T-helper 2 cell treated with Interferon-gamma antibody and Interleukin-4, amounts not matched to agents 5 μg/mL and 100 μg/mL, for 36 hours (primary cell): ENCODE measurements around the gene DNAJC30.
"Not testable (repeated sequence)": the region's sequence is repeated elsewhere in the genome, so short reads cannot be mapped to it uniquely, and the experiment has no call there.

ENCODE experiments used
- DNase-seq: peaks from one replicate; pipeline ENCODE4 v3.0.0; 2021; ENCODE audit warnings: low spot score
- H3K27ac Mint-ChIP-seq: one replicate; pipeline ENCODE4 v1.8.0; 2021; ENCODE audit warnings: mild to moderate bottlenecking, mixed read lengths
- H3K27me3 Mint-ChIP-seq: one replicate; pipeline ENCODE4 v1.8.0; 2021; ENCODE audit warnings: low read depth, mixed read lengths
- H3K36me3 Mint-ChIP-seq: one replicate; pipeline ENCODE4 v1.8.0; 2021; ENCODE audit warnings: low read depth, mixed read lengths
- H3K4me1 Mint-ChIP-seq: one replicate; pipeline ENCODE4 v1.8.0; 2021; ENCODE audit warnings: low read depth, mixed read lengths
- H3K4me3 Mint-ChIP-seq: one replicate; pipeline ENCODE4 v1.8.0; 2022; ENCODE audit warnings: mild to moderate bottlenecking, moderate library complexity, mixed read lengths
- H3K9me3 Mint-ChIP-seq: one replicate; pipeline ENCODE4 v1.8.0; 2021; ENCODE audit warnings: mixed read lengths

DNAJC30 gene

DNA sequence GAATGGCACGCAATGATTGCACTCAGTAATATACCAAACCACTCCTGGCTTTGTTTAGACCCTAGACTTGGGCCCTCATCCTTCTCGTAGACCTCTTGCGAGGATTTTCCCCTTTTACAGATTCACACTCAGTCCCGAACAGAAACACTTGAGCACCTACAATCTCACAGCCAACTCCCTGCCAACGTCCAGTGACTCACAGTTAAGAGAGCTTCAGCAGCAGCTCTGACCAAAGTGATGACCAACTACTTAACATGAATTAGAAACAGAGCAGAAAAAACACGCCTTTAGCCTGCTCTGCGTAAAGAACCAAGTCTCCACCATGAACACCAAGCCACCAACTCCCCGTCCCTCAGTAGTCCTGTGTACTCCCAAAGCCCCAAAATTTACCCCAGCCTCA lies 2.2 kb downstream of the DNAJC30 start:
- no peak for DNase-seq
- no peaks in the 10 kb centered on the region for H3K27me3 Mint-ChIP-seq
- H3K36me3 Mint-ChIP-seq = peaks cover 18% of the 10 kb centered on the region
- H3K4me1 Mint-ChIP-seq = peaks cover 14% of the 10 kb centered on the region
- H3K4me3 Mint-ChIP-seq = peak overlapping the region; percentile 7
- H3K27ac Mint-ChIP-seq = no peak overlapping the region
- no peaks in the 10 kb centered on the region for H3K9me3 Mint-ChIP-seq

DNA sequence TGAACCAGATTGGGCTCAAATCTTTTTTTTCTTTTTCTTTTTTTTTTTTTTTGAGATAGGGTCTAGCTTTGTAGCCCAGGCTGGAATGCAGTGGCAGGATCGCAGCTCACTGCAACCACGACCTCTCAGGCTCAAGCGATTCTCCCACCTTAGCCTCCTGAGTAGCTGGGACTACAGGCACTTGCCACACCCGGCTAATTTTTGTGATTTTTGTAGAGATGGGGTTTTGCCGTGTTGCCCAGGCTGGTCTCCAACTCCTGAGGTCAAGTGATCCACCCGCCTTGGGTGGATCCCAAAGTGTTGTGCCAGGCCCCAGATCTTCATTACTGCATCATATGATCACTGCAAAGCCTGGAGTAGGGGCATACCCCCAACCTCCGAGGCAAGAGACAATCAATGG lies 2.8 kb downstream of the DNAJC30 start:
- Mint-ChIP-seq H3K4me1 (peaks cover 14% of the 10 kb centered on the region), H3K36me3 (peaks cover 17% of the 10 kb centered on the region), H3K27ac (no peak overlapping the region), H3K27me3 (no peaks in the 10 kb centered on the region), H3K4me3 (peak overlapping the region; percentile 7), H3K9me3 (no peaks in the 10 kb centered on the region)
- DNase-seq = no peak

DNA sequence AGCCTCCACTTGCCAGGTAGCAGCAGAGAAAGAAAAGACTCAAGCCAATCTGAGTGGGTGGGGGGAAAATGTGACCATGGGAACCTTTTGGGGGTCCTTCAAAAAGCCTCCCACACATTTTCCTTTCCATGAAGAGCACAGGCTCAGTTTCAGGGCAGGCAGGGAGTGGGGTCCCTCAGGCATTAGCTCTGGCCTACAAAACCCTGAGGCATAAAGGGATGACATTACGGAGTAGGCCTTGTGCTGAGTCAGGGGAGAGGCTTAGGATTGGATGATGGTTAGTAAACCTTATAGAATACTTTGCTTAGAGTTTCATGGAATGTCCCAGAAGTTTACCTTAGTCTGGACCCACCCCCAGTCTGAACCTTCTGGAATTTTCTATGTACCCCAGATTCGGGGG lies 3.5 kb downstream of the DNAJC30 start:
- peaks cover 12% of the 10 kb centered on the region for H3K4me1 Mint-ChIP-seq
- peaks cover 17% of the 10 kb centered on the region for H3K36me3 Mint-ChIP-seq
- DNase-seq = no peak
- H3K9me3 Mint-ChIP-seq = no peaks in the 10 kb centered on the region
- no peaks in the 10 kb centered on the region for H3K27me3 Mint-ChIP-seq
- no peak overlapping the region for H3K4me3 Mint-ChIP-seq
- no peak overlapping the region for H3K27ac Mint-ChIP-seq

DNA sequence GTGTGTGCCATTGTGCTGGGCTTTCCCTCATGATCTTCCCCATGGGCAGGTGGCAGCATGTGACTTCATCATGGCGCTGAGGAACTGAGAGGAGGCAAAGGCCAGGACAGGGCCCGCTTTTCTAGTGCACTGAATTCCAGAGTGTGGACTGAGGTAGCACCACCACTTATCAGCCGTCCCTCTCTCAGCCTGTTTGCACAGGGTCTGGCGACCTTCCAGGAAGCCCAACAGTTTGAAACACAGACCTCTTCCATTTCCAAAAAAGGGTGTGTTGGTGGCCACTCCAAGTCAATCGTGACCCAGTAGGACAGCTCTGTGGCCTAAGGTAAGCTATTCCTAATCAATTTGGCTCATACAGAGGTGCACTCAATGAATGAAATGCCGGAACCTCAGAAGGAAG lies 4.4 kb downstream of the DNAJC30 start:
- no peaks in the 10 kb centered on the region for H3K9me3 Mint-ChIP-seq
- no peak overlapping the region for H3K27ac Mint-ChIP-seq
- DNase-seq = no peak
- H3K4me1 Mint-ChIP-seq = peaks cover 10% of the 10 kb centered on the region
- H3K36me3 Mint-ChIP-seq = peaks cover 16% of the 10 kb centered on the region
- H3K27me3 Mint-ChIP-seq = no peaks in the 10 kb centered on the region
- no peak overlapping the region for H3K4me3 Mint-ChIP-seq

DNA sequence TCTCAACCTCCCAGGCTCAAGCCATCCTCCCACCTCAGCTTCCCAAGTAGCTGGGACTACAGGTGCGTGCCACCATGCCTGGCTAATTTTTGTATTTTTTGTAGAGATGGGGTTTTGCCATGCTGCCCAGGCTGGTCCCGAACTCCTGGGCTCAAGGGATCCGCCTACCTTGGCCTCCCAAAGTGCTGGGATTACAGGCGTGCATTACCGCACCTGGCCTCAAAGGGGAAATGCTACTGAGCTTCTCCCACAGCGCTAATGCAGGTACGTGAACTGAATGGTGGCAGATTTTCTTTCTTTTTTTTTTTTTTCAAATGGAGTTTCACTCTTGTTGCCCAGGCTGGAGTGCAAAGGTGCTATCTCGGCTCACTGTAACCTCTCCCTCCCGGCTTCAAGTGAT lies 7.2 kb downstream of the DNAJC30 start:
- peaks cover 14% of the 10 kb centered on the region for H3K36me3 Mint-ChIP-seq
- H3K27ac Mint-ChIP-seq, DNase-seq, H3K4me3 Mint-ChIP-seq, H3K9me3 Mint-ChIP-seq, H3K4me1 Mint-ChIP-seq, H3K27me3 Mint-ChIP-seq: not testable (repeated sequence)

DNA sequence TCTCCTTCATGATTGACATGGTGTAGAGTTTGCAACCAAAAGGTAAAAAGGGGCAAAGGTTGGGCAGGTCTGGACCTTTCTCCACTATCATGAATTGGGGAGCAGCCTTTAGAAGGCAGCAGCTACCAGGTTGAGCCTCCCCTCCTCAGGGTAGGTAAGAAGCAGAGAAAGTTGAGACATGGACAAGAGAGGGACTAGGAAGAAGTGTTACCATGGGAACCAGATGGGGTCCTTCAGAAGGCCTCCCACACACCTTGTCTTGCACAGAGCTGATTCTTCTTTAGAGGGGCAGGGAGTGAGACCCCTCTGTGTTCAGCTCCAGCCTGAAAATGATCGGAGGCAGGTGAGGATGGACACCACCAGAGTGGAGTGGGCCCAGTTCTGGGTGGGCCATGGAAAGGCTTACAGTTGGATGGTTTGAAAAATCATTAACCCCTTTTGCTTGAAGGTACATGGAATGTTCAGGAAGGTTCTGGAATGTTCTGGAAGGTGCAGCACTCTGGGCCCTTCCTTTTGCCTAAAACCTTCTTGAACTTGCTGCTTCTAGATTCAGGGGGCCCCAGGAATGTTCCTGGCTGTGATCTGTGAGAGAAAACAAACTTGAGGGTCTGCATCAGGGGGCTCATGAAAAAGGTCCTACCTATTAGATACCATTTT lies 8.7 kb downstream of the DNAJC30 start:
- Mint-ChIP-seq H3K9me3 (no peaks in the 10 kb centered on the region), H3K4me3 (no peak overlapping the region), H3K36me3 (peaks cover 14% of the 10 kb centered on the region), H3K27me3 (peaks cover 16% of the 10 kb centered on the region), H3K4me1 (no peaks in the 10 kb centered on the region), H3K27ac (no peak overlapping the region)
- DNase-seq = no peak

DNA sequence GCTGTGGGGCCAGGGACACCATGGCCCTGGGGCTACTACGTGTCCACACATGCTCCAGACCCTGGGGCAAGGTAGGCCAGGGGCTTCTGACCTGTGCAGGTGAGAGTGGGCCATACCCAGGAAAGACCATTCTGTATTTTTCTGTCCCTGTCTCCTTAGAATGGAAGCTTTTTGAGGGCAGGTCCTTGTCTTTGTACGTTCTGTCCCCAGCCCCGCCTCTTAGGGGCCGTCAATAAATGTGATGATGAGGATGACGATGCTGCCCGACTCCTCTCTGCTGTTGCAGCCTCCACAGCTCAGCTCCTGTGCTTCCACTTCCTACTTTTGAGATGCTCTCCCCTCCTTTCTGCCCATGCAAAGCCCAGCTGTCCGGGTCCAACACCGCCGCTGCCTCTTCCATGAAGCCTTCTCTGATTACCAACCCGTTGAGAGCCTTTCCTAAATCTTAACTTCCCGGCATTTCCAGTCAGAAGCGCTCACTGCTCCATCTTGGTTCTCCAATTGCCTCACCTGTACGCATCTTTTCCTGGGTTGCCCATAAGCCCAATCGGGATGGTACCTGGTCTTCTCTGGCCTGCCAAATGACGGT lies 11.3 kb downstream of the DNAJC30 start:
- Mint-ChIP-seq H3K4me1 (peaks cover 3% of the 10 kb centered on the region), H3K27me3 (peaks cover 29% of the 10 kb centered on the region), H3K27ac (no peak overlapping the region)

DNA sequence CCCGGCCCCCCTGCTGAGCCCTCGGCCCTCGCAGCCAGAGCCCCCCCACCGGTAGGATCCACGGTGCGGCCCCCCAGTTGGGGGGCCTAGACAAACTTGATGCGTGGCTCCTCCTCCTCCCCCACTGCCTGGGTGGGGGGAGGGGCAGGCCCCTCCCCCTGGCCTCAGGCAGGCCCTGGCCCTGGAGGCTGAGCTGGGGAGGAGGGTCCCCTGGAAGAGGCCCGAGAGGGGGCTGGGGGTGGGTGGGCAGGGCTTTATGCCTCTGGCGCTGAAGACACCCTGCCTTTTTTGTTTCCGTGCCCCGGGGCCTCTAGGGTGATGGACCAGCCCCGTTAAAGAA lies 12.0 kb downstream of the DNAJC30 start:
- H3K4me3 Mint-ChIP-seq = no peak overlapping the region

More for the DNA sequence above, 11.3 kb downstream of the DNAJC30 start:
- Mint-ChIP-seq H3K4me3 (no peak overlapping the region), H3K9me3 (no peaks in the 10 kb centered on the region), H3K36me3 (no peaks in the 10 kb centered on the region)
- no peak for DNase-seq

DNA sequence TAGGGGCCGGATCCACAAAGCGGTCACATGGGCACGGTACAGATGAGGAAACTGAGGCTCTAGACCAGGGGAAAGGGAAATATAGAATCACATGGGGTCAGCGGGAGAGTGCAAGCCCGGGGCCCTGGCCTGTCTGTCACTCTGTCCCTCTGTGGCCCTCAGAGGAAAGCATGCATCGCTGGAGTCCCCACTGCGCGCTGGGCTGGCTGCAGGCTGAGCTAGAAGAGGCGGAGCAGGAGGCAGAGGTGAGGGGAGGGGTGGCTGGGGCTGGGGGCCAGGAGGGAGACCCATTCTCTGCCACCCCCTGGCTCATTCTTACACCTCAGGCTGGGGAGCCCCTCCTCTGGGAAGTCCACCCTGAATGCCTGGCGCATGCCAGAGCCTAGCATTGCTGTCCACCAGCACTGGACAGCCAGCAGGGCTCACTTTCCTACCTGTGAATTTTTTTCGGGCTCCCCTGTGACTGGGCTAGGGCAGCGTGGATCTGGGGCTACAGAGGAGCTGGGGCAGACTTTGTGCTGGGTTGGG lies 13.3 kb downstream of the DNAJC30 start:
- no peak overlapping the region for H3K27ac Mint-ChIP-seq
- DNase-seq = no peak
- H3K36me3 Mint-ChIP-seq = no peaks in the 10 kb centered on the region
- no peak overlapping the region for H3K4me3 Mint-ChIP-seq
- no peaks in the 10 kb centered on the region for H3K9me3 Mint-ChIP-seq
- H3K27me3 Mint-ChIP-seq = peaks cover 39% of the 10 kb centered on the region
- peaks cover 4% of the 10 kb centered on the region for H3K4me1 Mint-ChIP-seq

More for the DNA sequence above, 12.0 kb downstream of the DNAJC30 start:
- Mint-ChIP-seq H3K9me3 (no peaks in the 10 kb centered on the region), H3K4me1 (peaks cover 3% of the 10 kb centered on the region), H3K27ac (no peak overlapping the region), H3K27me3 (peaks cover 30% of the 10 kb centered on the region), H3K36me3 (no peaks in the 10 kb centered on the region)
- no peak for DNase-seq

DNA sequence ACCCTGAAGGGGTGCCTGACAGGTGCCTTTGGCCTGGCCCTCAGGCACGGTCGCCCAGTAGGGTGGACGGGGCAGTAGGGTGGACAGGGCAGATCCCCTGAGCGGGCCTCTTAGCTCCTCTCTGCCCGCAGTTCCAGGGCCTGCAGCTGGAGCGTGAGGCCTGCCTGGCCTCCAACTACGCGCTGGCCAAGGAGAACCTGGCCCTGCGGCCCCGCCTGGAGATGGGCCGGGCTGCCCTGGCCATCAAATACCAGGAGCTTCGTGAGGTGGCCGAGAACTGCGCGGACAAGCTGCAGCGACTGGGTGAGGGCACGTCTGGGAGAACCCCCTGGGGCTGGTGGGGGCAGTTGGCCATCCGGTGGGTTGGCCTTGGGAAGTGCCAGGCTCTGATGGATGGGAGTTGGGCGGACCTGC lies 14.0 kb downstream of the DNAJC30 start:
- H3K4me1 Mint-ChIP-seq = peaks cover 4% of the 10 kb centered on the region
- H3K4me3 Mint-ChIP-seq = no peak overlapping the region
- H3K27ac Mint-ChIP-seq = no peak overlapping the region
- no peak for DNase-seq
- H3K27me3 Mint-ChIP-seq = peaks cover 43% of the 10 kb centered on the region
- no peaks in the 10 kb centered on the region for H3K36me3 Mint-ChIP-seq
- no peaks in the 10 kb centered on the region for H3K9me3 Mint-ChIP-seq

DNA sequence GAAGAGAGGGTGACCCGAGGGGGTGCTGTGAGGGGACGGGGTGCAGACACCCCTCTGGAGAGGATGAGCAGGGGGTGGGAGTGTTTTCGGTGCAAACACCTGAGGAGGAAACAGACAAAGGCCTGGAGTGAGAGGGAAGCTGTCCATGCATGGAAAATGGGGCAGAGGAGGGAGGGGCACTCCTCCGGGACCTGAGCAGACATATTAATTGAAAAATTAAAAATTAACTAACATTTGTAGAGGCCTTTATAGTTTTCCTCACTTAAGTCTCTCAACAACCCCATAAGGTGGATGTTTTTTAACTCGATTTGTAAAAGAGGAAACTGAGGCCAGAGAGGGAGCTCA lies 14.4 kb downstream of the DNAJC30 start:
- no peak overlapping the region for H3K27ac Mint-ChIP-seq
- H3K9me3 Mint-ChIP-seq = no peaks in the 10 kb centered on the region
- H3K36me3 Mint-ChIP-seq = no peaks in the 10 kb centered on the region
- DNase-seq = no peak
- peaks cover 6% of the 10 kb centered on the region for H3K4me1 Mint-ChIP-seq
- H3K27me3 Mint-ChIP-seq = peaks cover 46% of the 10 kb centered on the region
- peak overlapping the region; percentile 61 for H3K4me3 Mint-ChIP-seq

DNA sequence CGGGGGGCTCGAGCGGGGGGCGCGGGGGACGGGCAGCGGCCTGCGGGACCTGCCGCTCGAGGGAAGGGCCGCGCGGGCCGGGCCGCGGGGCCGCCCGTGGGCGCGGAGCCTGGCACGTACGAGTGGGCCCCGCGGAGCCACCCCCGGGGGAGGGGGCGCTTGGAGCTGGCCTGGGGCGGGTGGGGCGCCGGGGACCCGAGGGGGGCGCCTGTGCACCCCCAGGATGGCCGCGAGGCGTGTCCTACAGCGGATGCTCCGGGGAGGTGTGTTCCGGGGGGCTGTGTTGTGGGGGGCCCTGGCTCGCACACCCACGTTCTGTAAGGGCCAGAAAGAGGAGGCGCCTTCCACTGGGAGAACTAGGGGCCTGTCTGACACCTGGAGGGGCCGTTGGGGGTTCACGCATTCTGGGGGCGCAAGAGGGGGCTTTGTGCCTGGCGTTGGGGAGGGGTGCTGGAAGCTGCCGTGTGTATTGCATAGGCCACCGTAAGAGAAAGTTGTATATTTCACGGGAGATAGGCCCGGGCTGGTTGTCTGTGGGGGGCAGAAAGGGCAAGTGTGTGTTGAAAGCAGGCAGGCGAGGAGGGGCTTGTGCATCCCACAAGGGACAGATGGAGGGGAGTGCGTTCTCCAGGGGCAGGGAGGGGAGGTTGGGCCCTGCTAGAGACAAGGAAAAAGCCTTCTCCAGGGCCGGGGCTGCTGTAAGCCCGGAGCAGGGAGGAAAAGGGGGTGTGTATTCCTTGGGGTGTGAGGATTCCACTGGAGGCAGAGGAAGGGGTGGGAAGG lies 15.0 kb downstream of the DNAJC30 start:
- Mint-ChIP-seq H3K4me1 (peaks cover 6% of the 10 kb centered on the region), H3K9me3 (peaks cover 2% of the 10 kb centered on the region), H3K27ac (peak overlapping the region; percentile 55), H3K27me3 (peaks cover 47% of the 10 kb centered on the region), H3K36me3 (peaks cover under 1% of the 10 kb centered on the region), H3K4me3 (peak overlapping the region; percentile 61)
- DNase-seq = no peak

DNA sequence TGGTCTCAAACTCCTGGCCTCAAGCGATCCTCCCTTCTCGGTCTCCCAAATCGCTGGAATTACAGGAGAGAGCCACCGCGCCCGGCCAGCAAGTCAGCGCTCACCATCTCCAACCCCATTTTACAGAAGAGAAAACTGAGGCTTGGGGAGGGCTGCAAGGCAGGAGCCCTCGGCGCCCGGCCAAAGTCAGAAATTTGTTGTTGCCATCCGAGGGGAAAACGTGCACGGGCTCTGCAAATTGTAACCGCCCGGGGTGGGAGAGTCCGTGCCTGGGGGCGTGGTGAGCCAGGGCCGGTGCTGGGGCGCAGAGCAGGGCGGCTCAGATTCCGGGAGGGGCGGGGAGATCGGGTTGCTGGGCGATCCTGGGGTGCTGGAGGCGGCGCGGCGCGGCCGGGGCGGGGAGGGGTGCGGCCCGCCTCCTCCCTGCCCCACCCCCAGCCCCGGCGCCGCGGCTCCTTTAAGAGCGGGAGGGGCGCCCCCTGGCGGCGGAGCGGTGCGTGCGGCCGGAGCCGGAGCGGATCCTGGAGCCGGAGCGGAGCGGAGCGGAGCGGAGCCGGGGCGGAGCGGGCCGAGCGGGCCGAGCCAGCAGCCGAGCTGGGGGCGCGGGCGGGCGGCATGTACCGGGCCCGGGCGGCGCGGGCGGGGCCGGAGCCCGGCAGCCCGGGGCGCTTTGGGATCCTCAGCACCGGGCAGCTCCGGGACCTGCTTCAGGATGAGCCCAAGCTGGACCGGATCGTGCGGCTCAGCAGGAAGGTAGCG lies 15.7 kb downstream of the DNAJC30 start, which contains the start of gene VPS37D:
VPS37D (plus strand) TSS at position 488 of the 759 bp plus-strand sequence; CDS start at position 616, 128 bp downstream.
- H3K36me3 Mint-ChIP-seq = peaks cover 2% of the 10 kb centered on the region
- H3K4me1 Mint-ChIP-seq = peaks cover 6% of the 10 kb centered on the region
- H3K27ac Mint-ChIP-seq = peak within 1 kb of the TSS; percentile 55
- DNase-seq = peak; percentile 91
- H3K9me3 Mint-ChIP-seq = peaks cover 7% of the 10 kb centered on the region
- H3K4me3 Mint-ChIP-seq = peak within 1 kb of the TSS; percentile 82
- H3K27me3 Mint-ChIP-seq = peaks cover 51% of the 10 kb centered on the region
